Measurements from ENCODE around the gene PLXDC1.
"Not testable (repeated sequence)": the region's sequence is repeated elsewhere in the genome, so short reads cannot be mapped to it uniquely, and the experiment has no call there.

The PLXDC1 gene

GRCh38 chr17:39151943-39152818 is 744 bp upstream of the PLXDC1 start:
- no peak for DNase-seq

- no peak for DNase-seq
These were observed 665 bp downstream of the PLXDC1 start for GRCh38 chr17:39150795-39151149.

DNA sequence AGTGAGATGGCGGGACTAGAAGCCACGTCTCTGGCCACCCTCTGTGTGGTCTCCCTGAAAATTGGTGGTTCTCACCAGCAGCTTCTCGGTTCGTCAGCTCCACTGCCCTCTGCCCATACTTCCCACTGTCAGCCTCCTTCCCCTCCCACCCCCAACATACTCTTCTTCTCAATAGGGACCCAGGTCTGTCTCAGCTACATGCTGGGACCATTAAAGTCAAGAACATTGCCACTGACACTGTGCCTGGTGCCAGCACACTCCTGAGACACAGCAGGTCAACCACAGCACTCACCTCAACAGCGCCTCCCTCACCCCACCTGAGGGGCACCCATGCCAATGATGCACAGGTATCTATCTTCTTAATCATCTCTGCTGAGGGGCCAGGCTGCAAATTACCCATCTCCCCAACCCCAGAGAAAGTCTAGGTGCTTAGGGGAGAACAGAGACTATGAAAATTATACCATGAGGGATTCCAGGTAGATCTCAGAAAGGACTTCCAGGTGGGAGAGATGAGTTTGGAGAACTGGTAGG is 1.3 kb downstream of the PLXDC1 start:
- DNase-seq: no peak

- DNase-seq: no peak
These were observed 3.9 kb downstream of the PLXDC1 start for GRCh38 chr17:39147221-39148185.

DNA sequence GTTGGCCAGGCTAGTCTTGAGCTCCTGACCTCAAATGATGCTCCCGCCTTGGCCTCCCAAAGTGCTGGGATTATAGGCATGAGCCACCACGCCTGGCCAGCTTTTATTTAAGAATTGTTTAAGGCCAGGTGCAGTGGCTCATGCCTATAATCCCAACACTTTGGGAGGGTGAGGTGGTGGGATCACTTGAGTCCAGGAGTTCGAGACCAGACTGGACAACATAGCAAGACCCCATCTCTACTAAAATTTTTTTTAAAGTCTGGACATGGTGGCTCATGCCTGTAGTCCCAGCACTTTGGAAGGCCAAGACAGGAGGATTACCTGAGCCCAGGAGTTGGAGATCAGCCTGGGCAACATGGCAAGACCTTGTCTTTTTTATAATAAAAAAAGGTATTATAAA is 5.2 kb downstream of the PLXDC1 start:
- no peak for DNase-seq

GRCh38 chr17:39145143-39145542 is 6.3 kb downstream of the PLXDC1 start:
- DNase-seq: no peak

- DNase-seq: no peak
These were observed 7.0 kb downstream of the PLXDC1 start for GRCh38 chr17:39144416-39144840.

DNA sequence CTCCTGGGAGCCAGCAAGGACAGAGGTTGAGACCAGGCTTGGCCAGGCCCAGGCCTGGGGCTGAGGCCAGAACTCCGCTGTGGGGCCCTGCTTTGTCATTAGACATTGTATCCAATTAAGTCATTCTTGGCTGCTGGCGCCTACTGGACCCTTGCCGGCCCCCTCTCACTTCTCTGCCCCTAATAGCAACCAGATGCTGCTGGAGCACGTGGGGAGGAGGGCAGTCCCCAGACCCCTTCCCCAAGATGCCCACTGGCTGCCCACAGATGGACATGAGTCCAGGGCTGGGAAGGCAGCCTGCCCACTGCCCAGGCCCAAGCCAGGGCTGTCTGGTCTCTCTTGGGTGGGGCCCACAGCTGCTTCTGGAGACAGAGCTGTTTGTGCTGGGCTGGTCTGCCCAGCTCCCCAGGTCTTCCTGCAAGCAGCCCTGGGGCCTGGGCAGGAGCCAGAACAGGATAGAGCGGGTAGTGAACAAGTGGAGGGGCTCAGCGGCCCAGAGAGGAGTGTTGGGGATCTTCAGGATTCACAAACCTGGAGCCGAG is 7.8 kb downstream of the PLXDC1 start:
- DNase-seq: no peak

DNA sequence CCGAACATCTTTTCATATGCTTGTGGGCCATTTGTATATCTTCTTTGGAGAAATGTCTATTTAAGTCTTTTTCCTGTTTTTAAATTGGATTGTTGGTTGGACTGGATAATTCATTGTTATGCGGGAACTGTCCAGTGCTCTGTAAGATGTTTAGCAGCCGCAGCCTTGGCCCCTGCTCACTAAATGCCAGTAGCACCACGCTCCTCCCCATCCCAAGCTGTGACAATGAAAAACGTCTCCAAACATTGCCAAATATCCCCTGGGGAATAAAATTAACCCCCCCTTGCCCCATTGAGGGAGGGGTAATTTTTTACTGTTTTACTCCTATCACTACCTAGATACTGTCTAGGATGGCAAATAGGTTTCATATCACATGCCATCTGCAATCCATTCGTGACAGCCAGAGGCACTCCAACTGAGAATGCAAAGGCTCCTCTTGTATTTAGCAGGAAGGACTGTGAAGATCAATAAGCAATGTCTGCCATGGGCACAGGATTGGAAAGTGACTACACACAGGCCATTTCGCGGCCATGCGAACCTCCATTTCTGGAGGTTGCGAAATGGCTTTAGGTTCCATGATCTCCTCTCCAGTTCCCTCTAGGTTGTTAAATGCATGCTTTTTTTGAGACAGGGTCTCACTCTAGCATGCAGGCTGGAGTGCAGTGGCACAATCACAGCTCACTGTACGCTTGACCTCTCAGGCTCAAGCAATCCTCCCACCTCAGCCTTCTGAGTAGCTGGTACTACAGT is 9.3 kb downstream of the PLXDC1 start:
- no peak for DNase-seq

- DNase-seq: no peak
These were observed 10.1 kb downstream of the PLXDC1 start for GRCh38 chr17:39141294-39141693.

GRCh38 chr17:39139561-39139960 is 11.9 kb downstream of the PLXDC1 start:
- no peak for DNase-seq

DNA sequence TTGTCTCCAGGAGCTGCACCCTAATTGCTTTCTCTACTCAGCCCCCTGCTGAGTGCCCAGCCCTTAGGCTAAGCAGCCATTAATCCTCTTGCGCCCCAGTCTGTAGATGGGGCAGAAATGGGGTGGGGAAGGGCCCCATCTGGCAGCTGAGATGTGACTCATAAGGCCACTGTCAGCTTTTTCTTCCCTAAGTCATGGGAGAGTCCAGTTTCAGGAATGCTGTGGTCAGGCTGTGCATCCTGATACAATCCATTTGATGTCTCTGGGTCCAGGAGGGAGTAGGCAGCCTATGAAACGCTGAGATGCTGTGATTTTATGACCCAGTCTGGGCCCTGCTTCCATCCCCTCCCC is 12.3 kb downstream of the PLXDC1 start:
- DNase-seq: no peak

- DNase-seq: no peak
These were observed 12.8 kb downstream of the PLXDC1 start for GRCh38 chr17:39138431-39139160.

- DNase-seq: no peak
These were observed 16.6 kb downstream of the PLXDC1 start for GRCh38 chr17:39134878-39135277.

GRCh38 chr17:39132192-39132610 is 19.2 kb downstream of the PLXDC1 start:
- no peak for DNase-seq

GRCh38 chr17:39131616-39132015 is 19.8 kb downstream of the PLXDC1 start:
- no peak for DNase-seq

- no peak for DNase-seq
These were observed 21.2 kb downstream of the PLXDC1 start for GRCh38 chr17:39130205-39130604.

- DNase-seq: not testable (repeated sequence)
These were observed 21.9 kb downstream of the PLXDC1 start for GRCh38 chr17:39129544-39129943.

DNA sequence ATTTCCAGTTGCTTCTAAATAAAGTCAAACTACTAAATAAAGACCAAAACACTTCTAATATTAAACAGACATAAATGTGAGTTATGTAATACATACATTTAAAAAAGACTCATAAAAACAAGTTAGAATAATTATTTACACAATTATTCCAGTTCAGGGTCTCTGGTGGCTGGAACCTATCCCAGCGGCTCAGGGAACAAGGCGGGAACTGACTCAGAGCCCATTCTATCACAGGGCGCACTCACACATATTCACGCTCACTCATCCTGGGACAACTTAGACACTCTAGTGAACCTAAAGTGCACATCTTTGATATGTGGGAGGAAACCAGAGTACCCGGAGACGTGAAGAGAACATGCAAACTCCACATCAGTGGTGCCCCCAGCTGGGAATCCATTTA is 25.0 kb downstream of the PLXDC1 start:
- DNase-seq: no peak

DNA sequence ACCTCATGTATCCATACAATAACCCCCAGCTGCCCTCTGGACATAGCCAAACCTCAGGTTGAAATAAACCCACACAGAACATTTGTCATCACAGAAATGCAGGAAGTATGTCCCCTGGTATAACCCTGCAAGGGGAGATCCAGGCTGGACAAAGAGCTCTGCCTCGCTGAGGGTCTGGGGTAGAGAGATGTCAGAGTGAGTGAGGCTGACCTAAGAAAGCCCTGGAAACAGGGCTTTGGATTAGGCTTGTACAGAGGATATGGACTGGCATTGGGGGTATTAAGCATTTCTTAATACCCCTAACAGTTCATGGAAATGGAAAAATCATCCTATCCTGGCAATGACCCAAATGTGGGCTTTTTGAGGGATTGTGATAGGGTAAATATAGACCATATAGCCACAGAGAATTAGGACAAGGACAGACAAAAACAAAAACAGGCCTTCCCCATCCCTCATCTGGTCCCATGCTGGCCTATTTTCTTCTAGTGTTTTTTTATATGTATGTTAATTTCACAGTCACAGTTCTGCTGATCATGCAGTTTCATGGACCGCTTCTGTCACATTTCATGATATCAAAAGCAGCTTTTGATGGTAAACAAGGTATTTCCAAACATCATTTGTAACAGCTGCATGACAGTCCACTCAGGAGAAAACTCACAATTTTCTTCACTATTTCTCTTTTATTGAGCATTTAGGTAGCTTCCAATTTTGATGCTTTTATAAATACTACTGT is 26.1 kb downstream of the PLXDC1 start:
- no peak for DNase-seq

DNA sequence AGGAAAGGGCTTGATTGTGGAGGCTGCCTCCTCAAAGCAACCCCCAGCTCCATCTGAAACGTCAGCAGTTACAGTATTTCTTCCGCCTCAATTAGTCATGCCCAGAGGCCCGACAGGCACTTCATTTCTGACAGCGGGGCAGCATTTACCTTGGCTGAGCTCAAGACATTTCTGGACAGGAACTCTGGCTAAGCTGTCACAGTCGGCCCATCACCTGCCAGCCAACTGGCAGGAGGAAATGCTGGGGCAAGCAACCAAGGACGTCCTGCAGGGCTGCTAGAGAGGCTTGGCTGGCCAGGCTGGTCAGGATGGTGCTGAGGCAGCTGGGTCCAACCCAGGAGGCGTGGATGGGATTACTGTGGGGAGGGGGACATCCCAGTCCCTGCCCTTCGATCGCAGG is 27.8 kb downstream of the PLXDC1 start:
- DNase-seq: no peak

Measured in AML-193 (cell line).